ENCODE measurements around the gene BTG4.

The BTG4 gene

GRCh38 chr11:111535281-111535680, 23.1 kb upstream of the BTG4 start:
- no peak for DNase-seq

DNA sequence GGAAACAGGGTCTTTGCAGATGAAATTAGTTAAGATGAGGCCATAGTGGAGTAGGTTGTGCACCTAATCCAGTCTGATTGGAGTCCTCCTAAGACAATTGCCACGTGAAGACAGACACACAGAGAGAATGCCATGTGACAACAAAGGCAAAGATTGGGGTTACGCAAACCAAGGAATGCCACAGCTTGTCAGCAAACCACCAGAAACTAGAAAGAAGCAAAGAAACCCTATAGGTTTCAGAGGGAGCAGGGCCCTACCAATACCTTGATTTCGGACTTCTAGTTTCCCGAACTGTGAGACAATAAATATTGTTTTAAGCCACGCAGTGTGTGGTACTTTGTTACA, 20.2 kb upstream of the BTG4 start:
- DNase-seq, result no peak

DNA sequence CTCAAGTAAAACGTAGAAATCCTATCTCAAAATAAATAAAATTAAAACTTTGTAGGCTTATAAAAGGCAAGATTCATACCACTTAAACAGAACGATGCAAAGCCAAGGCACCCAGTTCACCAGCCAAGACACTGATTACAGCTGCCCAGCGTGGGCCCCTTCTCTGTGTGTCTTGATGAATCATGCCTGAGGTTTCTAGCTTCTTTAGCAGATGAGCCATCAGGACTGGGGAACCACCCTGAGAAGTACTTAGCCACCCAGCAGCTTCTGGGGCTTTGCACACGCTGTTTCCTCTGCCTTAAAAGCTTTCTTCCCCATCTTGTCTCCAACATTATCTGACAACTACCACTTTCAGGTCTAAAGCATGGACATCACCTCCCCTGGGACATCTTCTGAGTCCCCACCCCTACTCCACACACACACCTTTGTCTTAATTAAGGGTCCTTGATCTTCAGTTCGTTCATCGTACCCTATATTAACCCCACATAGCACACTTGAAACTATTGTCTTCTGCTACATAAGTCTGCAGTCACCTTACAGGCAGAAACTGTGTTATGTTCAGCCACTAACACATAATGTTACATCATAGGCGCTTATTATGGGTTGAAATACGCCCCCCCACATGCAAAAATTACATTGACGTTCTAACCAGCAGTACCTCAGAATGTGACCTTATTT, 19.6 kb upstream of the BTG4 start:
- no peak for DNase-seq

DNA sequence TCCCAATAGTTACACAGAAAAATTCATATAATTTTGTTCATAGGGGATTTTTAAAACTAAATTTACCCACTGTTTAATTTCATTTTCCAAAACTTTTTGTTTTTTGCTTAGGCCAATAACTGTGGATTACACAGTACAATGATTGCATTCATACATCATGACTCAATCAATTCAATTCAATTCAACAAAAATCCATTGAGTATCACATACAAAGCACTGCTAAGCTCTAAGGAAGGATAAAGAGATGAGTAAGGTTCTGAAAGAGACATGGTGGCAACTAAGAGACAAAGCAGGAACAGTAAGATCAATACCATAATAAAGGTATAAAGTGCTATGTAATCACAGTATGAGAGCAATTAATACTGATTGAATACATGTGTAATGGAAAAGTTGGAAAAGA, 18.9 kb upstream of the BTG4 start:
- DNase-seq, result no peak

DNA sequence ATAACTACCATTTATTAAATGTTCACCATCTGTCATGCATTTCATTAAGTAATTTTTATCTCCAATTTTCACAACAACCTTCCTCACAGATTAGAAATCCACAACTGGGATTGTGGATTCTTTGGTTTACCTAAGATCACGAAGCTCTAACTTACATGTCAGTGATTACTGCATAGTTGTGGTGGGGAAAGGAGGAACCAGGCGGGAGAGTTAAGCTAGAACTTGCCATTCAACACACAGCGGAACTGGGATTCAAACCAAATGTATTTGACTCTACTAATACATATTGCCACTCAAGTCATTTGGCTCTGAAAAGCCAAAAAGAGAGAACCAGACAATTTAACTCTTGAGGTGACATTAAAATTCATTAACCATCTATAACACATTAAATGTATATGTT, 17.9 kb upstream of the BTG4 start:
- DNase-seq, result no peak

- DNase-seq, result no peak
These were observed 16.4 kb upstream of the BTG4 start for GRCh38 chr11:111528557-111528956.

DNA sequence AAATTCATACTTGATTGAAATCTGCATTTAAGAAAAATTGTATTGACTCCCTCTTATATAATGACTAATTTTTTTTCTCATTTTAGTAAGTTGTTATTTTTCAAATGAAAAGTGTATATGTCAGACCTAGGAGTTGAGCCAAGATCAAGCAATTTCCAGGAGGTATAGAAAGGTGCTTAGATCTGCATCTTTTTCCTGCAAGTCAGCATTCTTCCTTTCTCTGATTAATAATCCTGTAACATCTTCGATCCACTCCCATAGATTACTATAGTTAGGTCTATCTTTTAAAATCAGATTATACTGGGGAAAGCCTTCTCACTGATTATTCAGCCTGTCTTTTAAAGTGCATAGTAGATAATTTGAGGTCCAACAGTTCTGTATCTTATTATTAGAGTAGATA, 15.1 kb upstream of the BTG4 start:
- no peak for DNase-seq

DNA sequence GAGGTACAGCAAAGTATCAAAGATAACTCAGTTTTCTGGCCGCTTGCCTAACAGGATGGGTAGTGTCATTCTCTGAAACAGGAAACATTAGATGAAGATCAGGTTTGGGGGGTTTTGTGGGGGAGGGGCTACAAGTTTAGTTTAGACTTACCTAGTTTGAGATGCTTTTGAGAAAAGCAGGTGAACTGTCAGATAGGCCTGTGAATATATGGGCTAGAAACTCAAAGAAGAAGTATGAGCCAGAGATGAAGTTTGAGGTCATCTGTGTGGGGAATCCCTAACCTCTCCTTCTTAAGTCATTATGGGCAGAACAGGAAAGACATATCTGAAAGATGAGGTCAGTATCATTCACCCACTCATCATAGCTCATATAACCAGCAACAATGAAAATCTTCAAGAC, 14.3 kb upstream of the BTG4 start:
- DNase-seq, result no peak

DNA sequence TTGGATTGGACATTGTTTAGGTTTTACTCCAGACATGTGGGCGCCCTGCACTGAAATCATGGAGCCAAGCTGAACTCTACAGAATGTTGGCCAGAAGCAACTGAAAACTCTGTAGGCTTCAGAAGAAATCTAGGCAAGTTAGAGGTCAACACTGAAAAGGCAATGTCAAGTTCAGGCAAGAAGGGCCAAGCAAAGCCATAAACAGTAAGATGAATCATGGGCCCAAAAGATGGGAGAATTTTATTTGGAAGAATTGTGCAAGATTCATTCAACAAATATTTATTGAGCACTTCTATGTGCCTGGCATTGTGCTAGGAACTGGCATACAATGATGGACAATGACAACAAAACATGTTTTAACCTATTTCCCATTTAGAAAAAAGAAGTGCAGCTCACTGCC, 13.3 kb upstream of the BTG4 start:
- no peak for DNase-seq

DNA sequence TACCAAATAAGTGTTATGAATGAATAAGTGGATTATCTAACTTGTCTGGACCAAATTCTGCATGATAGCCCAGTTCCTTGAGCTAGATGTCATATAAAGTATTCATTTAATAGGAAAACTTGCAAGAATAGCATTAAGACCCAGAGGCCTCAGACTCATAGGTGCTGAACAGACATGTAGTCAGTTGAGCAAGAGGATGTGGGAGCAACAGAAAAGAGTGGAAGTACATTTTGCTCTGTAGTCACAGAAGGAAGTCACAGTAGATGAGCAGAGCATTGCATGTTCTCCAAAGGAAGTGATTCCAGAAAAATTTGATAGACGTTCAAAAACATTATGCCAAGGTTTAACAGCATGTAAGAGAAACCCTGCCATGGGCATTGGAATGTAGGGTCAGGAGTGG, 11.9 kb upstream of the BTG4 start:
- DNase-seq, result no peak

- DNase-seq, result no peak
These were observed 11.2 kb upstream of the BTG4 start for GRCh38 chr11:111523343-111523742.

DNA sequence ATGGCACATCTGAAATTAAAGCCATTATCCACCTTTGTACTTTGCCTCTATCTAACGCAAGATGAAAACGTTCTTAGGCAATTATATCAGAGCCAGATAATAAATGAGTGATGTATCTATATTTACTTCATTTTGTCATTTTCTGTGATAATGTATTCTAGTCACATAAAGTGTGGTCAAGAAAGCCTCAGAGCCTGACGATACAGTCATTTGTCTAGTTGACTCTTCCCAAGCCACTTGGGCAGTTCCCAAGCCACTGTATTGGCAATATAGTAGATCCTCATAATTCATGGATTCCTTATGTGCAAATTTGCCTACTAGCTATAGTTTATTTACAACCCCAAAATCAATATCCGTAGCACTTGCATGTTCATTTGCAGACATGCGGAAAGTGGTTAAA, 10.2 kb upstream of the BTG4 start:
- no peak for DNase-seq

DNA sequence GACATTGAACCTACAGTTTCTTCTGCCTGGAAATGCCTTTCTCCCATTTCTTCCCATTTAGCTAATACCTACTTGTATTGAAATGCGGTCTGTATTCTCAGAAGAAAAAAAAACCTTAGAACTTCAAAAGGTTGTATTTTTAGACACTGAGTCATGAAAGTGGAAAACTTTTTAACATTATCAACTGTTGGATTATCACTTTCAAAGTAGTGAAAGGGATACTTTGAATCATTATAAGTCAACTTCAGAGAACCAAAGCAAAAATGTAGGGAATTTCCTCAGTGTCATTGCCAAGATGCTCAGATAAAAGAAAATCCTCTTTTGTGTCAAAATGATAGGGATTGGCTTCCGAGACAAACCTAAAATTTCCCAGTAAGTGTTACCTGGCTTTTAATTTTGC, 8.9 kb upstream of the BTG4 start:
- DNase-seq, result no peak

- no peak for DNase-seq
These were observed 8.4 kb upstream of the BTG4 start for GRCh38 chr11:111520560-111520959.

DNA sequence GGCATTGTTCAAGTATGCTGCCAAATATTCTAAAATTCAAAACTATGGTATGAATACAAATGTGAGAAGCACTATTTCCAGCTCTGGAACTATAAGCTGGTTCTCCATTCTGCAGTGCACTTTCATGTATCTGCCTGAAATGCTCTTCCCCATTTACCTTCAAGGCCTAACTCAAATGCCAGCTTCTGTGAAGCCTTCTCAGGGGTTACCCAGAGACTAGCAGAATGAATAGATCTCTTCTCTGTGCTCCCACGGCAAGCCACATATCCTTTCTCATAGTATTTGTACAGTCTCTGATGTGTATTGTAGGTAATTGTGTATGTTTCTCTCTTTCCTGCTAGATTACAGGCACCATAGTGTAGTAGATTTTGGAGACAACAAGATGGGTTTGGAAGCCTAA, 6.5 kb upstream of the BTG4 start:
- DNase-seq, result no peak

- DNase-seq, result no peak
These were observed 3.4 kb upstream of the BTG4 start for GRCh38 chr11:111515591-111515990.

DNA sequence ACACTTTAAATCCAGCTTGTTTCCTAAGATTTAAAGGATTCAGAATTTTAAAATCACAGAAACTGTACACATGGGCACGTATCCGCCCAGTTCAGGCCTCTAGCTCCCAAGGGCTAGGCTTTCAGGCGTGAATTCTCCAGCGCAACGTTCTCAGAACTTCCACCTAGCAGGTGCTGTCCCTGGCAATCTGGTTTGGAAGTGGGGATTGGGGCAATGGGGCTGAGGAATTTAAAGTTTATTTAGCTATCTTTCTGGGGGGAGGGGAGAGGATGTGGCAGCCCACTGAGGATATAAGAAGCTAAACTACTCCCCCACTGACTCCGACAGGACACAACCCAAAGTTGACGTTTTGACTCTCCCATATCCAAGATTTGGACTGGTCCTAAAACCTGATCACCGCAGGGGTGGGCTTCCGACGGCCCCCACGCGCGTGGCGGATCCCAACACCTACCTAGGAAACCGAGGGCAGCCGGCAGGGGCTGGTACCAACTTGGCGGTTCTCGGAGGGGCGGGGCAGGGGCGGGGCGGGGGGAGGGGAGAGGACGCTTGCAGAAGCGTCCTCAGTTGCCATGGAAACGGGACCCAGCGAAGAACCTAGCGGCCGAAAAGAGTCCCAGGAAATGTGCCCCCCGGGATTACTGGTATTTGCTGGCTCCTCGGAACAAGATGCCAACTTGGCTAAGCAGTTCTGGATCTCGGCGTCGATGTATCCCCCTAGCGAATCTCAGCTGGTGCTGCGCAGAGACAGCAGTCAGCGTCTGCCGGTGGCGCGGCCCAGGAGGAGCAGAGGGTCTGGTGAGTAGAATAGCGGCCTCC, 2.2 kb upstream of the BTG4 start, which contains the start of gene HOATZ:
Gene HOATZ, plus strand, starts transcription at position 563 of the 816 bp plus-strand sequence. Its CDS starts 7 bp downstream, at position 570.
- DNase-seq, result peak in 1 of 2 experiments; percentile 58

GRCh38 chr11:111513240-111513605, 1.0 kb upstream of the BTG4 start:
- DNase-seq, result no peak

DNA sequence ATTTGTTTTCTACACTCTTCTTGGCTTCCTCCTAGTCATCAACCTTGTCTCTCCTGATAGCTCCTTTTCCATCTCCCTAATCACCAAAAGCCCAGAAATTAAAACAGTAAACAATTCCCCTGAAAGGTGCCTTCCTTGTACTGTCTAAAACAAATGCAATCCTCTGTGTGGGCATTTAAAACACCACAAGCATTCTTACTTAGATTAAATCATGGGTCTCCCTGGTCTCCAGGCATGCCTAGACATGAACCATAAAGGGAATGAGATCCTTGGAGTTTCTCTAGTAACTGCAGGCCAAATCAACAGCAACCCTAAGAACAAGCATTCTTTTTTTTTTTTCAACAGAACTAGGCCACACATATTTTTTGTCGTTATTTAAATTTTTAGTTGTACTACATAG, 1.9 kb downstream of the BTG4 start:
- peak in 1 of 2 experiments; percentile 33 for DNase-seq

- DNase-seq, result no peak
These were observed 9.6 kb downstream of the BTG4 start for GRCh38 chr11:111502611-111503010.

DNA sequence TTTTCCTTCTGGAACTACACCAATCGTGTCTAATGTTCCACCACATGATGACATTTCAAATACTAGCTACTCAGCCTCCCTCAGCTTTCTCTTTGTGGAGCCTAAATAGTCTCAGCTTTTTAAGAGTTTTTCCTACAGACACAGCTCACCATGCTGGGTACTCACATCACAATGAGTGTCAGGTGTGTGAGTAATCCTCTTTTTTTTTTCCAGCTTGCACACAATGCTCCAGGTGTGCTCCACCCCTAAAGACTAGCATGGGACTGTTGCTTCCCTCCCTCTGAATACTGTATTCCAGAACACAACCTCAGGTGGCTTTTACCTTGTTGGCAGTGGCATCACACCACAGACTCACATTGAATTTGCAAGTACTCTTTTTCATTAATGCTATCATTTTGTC, 11.7 kb downstream of the BTG4 start:
- no peak for DNase-seq

GRCh38 chr11:111499483-111499882, 12.7 kb downstream of the BTG4 start:
- no peak for DNase-seq

- DNase-seq, result no peak
These were observed 18.1 kb downstream of the BTG4 start for GRCh38 chr11:111494040-111494439.

DNA sequence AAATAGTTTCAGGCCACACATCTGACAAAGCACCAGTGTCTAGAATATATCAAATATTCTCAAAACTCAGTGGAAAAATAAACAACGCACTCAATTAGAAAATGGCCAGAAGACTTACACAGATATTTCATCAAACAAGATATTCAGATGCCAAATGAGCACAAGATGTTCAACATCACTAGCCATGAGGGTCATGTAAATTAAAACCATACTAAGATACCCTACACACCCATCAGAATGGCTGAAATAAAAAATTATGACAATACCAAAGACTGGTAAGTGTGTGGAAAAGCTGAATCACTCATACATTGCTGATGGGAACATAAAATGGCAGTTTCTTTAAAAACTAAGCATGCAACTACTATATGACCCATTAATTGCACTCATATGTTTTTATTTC, 21.7 kb downstream of the BTG4 start:
- DNase-seq, result no peak

DNA sequence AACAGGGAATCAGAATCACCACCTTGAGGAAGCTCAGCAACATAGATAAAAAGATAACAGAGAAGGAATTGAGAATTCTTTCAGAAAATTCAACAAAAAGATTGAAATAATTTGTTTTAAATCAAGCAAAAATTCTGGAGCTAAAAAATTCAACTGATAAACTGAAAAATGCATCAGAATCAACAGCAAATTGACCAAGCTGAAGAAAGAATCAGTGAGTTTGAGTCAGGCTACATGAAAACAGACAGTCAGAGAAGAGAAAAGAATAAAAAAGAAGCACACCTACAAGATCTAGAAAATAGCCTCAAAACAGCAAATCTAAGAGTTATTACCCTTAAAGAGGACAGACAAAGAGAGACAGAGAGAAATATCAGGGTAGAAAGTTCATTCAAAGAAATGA, 28.8 kb downstream of the BTG4 start:
- DNase-seq, result no peak

Measured in NCI-H526 (cell line).